OCI-LY3 (cell line): ENCODE measurements around the gene TGM1.
"Not testable (repeated sequence)": the region's sequence is repeated elsewhere in the genome, so short reads cannot be mapped to it uniquely, and the experiment has no call there.

Source experiments
- H2AFZ ChIP-seq: fragments of 200-600, 300-600 bp; shearing (Covaris generic); 2 replicates; pipeline ENCODE4 v1.6.0; 2014; ENCODE audit warnings: antibody characterized with exemption, low read depth, low read length
- H3K27ac ChIP-seq: fragments of 200-600, 300-600 bp; sonication (generic); 2 replicates; pipeline ENCODE4 v1.5.1; 2014; ENCODE audit warnings: mild to moderate bottlenecking, low read length, moderate library complexity, mixed read lengths
- H3K27me3 ChIP-seq: fragments of 200-600, 300-600 bp; sonication (generic); 2 replicates; pipeline ENCODE4 v1.6.1; 2014; ENCODE audit warnings: low read depth, low read length, mixed read lengths
- H3K36me3 ChIP-seq: fragments of 200-600, 300-600 bp; sonication (generic); replicated peaks from 2 replicates; pipeline ENCODE3; 2014; ENCODE audit warnings: low read depth, low read length, mixed read lengths
- H3K4me1 ChIP-seq: fragments of 300-600, 200-600 bp; sonication (generic); 2 replicates; pipeline ENCODE4 v1.6.1; 2014; ENCODE audit warnings: low read length, mixed read lengths
- H3K4me2 ChIP-seq: fragments of 200-600, 300-600 bp; sonication (generic); 2 replicates; pipeline ENCODE4 v1.6.1; 2014; ENCODE audit warnings: low read length, mixed read lengths
- H3K4me3 ChIP-seq: fragments of 300-600, 200-600 bp; sonication (generic); 2 replicates; pipeline ENCODE4 v1.5.1; 2014; ENCODE audit warnings: antibody characterized with exemption, mild to moderate bottlenecking, low read length, moderate library complexity
- H3K79me2 ChIP-seq: fragments of 300-600, 200-600 bp; shearing (Covaris generic); 2 replicates; pipeline ENCODE4 v1.6.1; 2014; ENCODE audit warnings: mild to moderate bottlenecking, low read length, mixed read lengths
- H3K9ac ChIP-seq: fragments of 300-600, 200-600 bp; shearing (Covaris generic); 2 replicates; pipeline ENCODE4 v1.6.0; 2014; ENCODE audit warnings: mild to moderate bottlenecking, low read length, moderate library complexity
- H3K9me3 ChIP-seq: fragments of 200-600, 300-600 bp; shearing (Covaris generic); 2 replicates; pipeline ENCODE4 v1.6.1; 2014; ENCODE audit warnings: low read length, mixed read lengths; ENCODE audit not compliant: insufficient read depth
- H4K20me1 ChIP-seq: fragments of 200-600, 300-600 bp; sonication (generic); 2 replicates; pipeline ENCODE4 v1.6.1; 2016; ENCODE audit warnings: low read length, mixed read lengths; ENCODE audit not compliant: insufficient read depth
- EZH2phosphoT487 ChIP-seq: fragments of 200-600 bp; shearing (Covaris generic); IDR thresholded peaks from 2 replicates; pipeline ENCODE4 v1.6.1; 2018; ENCODE audit warnings: antibody characterized with exemption, mixed run types, low read depth
- TF ChIP-seq, protein P1 (sequence below): fragments of 200-600, 300-600 bp; sonication (generic); IDR thresholded peaks from 2 replicates; pipeline ENCODE4 v1.5.1; 2014; ENCODE audit warnings: antibody characterized with exemption, low read length, low read depth

The TGM1 gene

DNA sequence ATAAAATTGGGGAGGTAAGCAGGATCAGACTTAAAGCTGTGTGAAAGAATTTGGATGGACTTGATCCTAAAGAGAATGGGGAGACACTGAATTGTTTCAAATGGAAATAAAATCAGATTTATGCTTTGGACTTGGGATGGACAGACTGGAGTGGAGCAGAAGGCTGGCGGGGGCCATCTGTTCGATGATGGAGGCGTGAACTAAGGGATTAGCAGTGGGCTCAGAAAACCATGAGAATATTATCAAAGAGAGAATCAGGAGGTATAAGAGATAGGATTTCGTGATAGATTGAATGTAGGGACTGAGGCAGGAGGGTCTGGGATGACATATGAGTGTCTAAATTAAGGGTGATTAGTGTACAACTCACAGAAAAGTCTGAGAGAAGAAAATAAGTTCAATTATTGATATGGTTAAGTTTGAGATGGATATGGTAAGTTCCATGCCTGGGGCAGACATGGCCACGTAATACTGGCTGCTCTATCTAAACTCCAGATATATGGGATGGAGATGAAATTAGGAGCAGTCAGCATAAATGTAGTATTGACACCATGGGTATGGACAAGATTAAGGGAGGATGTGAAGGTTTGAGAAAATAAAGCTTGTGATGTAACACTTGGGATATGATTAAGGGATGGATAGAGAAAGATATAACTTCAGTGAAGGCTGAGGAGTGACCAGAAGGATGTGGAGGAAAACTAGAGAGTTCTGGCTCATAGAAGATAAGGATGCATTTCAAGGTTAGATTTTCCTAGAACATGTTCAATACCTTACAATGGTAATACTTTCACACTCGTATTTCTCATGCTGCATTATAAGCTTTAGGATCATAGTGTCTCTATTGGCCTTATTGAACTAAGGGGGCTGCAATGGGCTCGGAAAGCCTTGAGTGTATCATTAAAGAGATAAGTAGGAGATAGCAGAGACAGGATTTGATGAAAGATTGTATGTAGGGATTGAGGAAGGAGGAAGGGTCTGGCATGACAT lies 58.5 kb downstream of the TGM1 start:
- Histone ChIP-seq H3K4me2 (no peak overlapping the region), H3K4me1 (no peaks in the 10 kb centered on the region), H3K27ac (no peak overlapping the region), H3K79me2 (no peaks in the 10 kb centered on the region), H3K9ac (no peak overlapping the region), H3K4me3 (no peak overlapping the region), H3K27me3 (no peaks in the 10 kb centered on the region), H3K9me3 (no peaks in the 10 kb centered on the region), H3K36me3 (peaks cover 45% of the 10 kb centered on the region), H2AFZ (no peak overlapping the region), H4K20me1 (0 out of 2 replicates have a peak, but pooled peaks cover 2% of the 10 kb centered on the region)
- no peak for TF ChIP-seq EZH2phosphoT487
- TF ChIP-seq, protein P1, sequence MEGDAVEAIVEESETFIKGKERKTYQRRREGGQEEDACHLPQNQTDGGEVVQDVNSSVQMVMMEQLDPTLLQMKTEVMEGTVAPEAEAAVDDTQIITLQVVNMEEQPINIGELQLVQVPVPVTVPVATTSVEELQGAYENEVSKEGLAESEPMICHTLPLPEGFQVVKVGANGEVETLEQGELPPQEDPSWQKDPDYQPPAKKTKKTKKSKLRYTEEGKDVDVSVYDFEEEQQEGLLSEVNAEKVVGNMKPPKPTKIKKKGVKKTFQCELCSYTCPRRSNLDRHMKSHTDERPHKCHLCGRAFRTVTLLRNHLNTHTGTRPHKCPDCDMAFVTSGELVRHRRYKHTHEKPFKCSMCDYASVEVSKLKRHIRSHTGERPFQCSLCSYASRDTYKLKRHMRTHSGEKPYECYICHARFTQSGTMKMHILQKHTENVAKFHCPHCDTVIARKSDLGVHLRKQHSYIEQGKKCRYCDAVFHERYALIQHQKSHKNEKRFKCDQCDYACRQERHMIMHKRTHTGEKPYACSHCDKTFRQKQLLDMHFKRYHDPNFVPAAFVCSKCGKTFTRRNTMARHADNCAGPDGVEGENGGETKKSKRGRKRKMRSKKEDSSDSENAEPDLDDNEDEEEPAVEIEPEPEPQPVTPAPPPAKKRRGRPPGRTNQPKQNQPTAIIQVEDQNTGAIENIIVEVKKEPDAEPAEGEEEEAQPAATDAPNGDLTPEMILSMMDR, result no peak

DNA sequence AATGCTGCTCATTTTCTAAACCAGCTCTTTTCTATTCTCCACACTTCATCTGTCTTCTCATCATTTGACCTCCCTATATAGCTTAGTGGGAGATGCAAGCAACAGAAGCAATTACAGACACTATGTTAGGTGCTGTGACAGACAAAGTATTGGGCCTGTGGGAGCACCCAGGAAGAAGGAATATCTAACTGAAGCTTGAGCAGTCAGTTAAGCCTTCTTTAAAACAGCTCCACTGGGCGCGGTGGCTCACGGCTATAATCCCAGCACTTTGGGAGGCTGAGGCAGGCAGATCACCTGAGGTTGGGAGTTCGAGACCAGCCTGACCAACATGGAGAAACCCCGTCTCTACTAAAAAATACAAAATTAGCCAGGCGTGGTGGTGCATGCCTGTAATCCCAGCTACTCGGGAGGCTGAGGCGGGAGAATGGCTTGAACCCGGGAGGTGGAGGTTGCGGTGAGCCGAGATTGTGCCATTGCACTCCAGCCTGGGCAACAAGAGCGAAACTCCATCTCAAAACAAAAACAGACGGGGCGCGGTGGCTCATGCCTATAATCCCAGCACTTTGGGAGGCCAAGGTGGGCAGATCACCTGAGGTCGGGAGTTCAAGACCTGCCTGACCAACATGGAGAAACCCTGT lies 59.6 kb downstream of the TGM1 start:
- H3K27ac ChIP-seq, result not testable (repeated sequence)

DNA sequence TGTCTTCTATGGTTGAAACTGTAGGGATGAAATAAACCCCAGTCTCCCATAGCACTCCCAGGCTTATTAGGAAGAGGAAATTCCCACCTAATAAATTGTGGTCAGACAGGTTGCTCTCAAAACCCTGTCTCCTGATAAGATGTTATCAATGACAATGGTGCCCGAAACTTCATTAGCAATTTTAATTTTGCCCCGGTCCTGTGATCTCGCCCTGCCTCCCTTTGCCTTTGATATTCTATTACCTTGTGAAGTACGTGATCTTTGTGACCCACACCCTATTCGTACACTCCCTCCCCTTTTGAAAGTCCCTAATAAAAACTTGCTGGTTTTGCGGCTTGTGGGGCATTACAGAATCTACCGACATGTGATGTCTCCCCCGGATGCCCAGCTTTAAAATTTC lies 60.4 kb downstream of the TGM1 start:
- not testable (repeated sequence) for H3K27me3 ChIP-seq, H3K4me1 ChIP-seq, H3K9ac ChIP-seq, H3K27ac ChIP-seq, H4K20me1 ChIP-seq, H3K4me3 ChIP-seq, H3K4me2 ChIP-seq, H3K9me3 ChIP-seq, H3K79me2 ChIP-seq, H2AFZ ChIP-seq
- peaks cover 39% of the 10 kb centered on the region for H3K36me3 ChIP-seq

More for the DNA sequence above, 59.6 kb downstream of the TGM1 start:
- H3K79me2 ChIP-seq, H3K9ac ChIP-seq, H3K9me3 ChIP-seq, H3K4me1 ChIP-seq, H3K4me3 ChIP-seq, H3K27me3 ChIP-seq, H4K20me1 ChIP-seq, H3K4me2 ChIP-seq, H2AFZ ChIP-seq: not testable (repeated sequence)
- H3K36me3 ChIP-seq, result peaks cover 47% of the 10 kb centered on the region
